Astrocyte of the spinal cord (primary cell): ENCODE data around the gene SYT8.
A peak's percentile ranks its signal among the peaks of the same experiment; 100 is the strongest.

ENCODE experiments used
- DNase-seq: peaks from one replicate; pipeline ENCODE4 v3.0.0; 2011; ENCODE audit warnings: low read depth, low spot score
- H3K4me3 ChIP-seq: 2 replicates; pipeline ENCODE4 v1.5.1; 2011; ENCODE audit warnings: low read depth, mild to moderate bottlenecking, low read length, moderate library complexity
- CTCF ChIP-seq: IDR thresholded peaks from 2 replicates; pipeline ENCODE4 v1.5.1; 2012; ENCODE audit warnings: low read depth, mild to moderate bottlenecking, low read length, inconsistent platforms
- in situ Hi-C: cut with HindIII; loops from 2 replicates; pipeline ENCODE4 v1.10.0; 2017; ENCODE audit warnings: low sequenced_read_pairs

SYT8 gene

DNA sequence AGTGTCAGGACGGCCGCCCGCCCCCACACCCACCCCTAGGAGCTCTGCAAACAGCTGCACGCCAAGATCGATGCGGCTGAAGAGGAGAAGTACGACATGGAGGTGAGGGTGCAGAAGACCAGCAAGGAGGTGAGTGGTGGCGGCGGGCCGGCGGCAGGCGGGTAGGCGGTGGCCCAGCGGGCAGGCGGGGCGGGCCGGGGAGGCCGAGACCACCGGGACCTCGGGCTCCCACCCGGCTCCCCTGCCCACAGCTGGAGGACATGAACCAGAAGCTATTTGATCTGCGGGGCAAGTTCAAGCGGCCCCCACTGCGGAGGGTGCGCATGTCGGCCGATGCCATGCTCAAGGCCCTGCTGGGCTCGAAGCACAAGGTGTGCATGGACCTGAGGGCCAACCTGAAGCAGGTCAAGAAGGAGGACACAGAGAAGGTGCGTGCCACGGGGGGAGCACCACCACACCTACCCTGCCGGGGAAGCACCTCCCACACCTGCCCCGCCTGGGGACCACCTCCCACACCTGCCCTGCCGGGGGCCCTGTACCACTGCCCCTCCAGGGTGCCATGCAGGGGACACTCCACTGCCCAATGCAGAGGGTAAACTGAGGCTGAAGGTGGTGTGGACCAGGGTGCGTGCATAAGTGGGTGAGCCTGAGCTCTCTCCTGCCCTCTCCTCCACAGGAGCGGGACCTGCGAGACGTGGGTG, 6.1 kb downstream of the SYT8 start:
- no peak overlapping the region for H3K4me3 ChIP-seq
- in situ Hi-C loops = no loop called here
- no peak for TF ChIP-seq CTCF
- DNase-seq = no peak

DNA sequence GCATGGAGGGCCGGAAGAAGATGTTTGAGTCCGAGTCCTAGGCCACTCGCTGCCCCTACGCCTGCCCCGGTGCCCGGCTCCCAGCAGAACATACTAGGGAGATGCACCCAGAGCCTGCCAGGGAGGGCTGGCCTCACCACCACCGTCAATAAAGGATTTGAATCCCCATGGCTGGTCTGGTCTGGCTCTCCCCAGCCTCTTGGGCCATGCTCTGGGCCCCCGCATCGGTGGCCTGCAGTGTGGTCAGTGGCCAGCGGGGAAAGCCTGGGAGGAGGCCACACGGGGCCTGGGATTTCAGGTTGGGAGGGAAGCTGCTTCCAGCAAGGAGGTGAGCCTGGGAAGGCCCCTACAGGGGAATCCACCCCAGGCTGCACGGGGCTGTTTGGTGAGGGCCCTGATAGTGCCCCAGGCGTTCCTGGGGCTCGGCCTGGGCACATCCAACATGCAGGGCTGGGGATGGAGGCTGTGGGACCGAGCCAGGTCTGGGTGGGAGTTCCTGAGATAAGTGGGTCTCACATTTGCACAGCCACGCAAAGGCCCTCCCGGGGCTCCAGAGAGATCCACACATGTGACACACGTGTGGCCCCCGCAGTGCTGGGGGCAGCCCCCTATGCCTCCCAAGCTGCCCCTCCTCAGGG, 6.8 kb downstream of the SYT8 start:
- in situ Hi-C loops = no loop called here
- DNase-seq = no peak
- no peak overlapping the region for H3K4me3 ChIP-seq
- no peak for TF ChIP-seq CTCF

- in situ Hi-C loops = no loop called here
- no peak for DNase-seq
- TF ChIP-seq CTCF = no peak
- no peak overlapping the region for H3K4me3 ChIP-seq
Observed at GRCh38 chr11:1842149-1843097, 7.6 kb downstream of the SYT8 start.

DNA sequence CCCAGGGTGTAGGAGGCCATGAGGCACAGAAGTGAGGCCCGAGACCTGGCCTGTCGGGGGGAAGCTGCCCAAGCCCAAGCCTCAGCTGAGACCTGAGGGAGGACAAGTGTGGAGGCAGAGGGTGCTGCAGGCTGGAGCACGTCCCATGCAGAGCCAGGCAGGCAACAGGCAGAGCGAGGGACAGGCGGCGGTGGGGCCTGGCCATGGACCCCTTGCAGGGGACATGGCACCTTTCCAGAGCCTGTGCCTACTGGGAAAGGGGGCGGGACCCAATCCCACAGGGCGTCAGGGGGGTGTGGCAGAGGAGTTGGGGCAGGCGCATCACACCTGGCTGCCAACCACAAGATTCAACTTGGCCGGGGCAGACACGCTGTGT, 8.3 kb downstream of the SYT8 start:
- no peak for DNase-seq
- no peak for TF ChIP-seq CTCF
- H3K4me3 ChIP-seq = no peak overlapping the region
- in situ Hi-C loops = no loop called here

- in situ Hi-C loops = no loop called here
- no peak for DNase-seq
- no peak overlapping the region for H3K4me3 ChIP-seq
- no peak for TF ChIP-seq CTCF
Observed at GRCh38 chr11:1843796-1844195, 9.0 kb downstream of the SYT8 start.

DNA sequence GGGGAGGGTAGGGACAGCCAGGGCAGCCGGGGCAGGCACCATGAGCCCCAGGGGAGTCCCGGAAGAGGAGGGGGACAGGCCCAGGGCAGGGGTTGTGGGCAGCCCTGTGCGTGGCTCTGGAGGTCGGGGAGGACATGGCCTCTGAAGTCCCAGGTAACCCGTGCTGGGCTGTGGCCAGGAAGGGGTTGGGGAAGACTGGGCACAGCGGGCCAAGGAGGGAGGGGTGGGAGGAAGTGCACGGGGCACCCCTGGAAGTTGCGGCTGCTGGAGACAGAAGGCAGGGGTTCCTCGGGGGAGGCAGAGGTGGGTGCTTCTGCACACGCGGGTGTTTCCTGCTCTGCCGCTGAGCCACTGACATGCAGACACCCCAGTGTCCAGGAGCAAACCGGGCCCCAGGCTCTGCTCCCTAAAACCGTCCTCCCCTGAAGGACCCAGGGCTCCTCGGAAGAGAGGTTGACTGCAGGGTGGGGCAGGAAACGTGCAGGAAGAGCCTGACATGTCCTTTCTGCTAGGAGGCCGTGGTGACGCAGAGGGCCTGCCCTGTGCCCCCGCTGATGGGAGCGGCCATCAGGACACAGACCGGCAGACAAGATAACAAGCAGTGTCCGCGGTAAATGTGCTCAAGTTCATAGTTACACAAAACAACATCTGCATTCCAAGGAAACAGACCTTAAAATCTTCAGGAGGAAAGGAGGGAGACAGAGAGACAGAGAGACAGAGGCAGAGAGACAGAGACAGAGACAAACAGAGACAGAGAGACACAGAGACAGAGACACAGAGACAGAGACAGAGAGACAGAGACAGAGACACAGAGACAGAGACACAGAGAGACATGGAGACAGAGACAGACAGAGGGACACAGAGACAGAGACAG, 9.7 kb downstream of the SYT8 start:
- no peak for TF ChIP-seq CTCF
- in situ Hi-C loops = no loop called here
- no peak overlapping the region for H3K4me3 ChIP-seq
- DNase-seq = peak; percentile 6
